ENCODE measurements around the gene GRID2. TPM values are rescaled to one million over a fixed set of nuclear protein-coding genes. Genes with fewer than 3 reads are reported as not detected.

Gene GRID2
- total and polyA plus RNA-seq, 4 donors = under 0.01 to 0.02 TPM; not detected in 2

DNA sequence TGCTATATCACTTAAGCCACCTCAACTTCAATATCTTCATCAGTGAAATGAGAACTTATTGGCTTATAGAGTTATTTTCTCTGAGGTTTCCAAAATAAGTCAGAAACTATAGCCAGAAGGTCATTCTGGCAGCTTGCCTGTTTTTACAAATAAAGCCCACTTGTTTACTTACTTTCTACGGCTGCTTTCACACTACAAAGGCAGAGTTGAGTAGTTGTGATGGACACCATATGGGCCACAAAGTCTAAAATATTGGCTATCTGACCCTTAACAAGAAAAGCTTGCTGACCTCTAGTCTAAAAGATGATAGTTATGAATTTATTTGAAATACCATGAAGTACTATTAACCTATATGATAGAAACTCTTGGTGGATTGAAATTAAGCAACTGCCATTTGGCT lies 1457.5 kb downstream of the GRID2 start:
- peaks cover 0 to 9% (median 0%) of the 10 kb centered on the region in 4 donors for H3K27me3 ChIP-seq (ENCODE audit: control insufficient read depth in 4 of 4, insufficient read depth in 4 of 4, low read length in 3 of 4)
- 39% methylated on average over 1 of the region's 1 CpG for WGBS
- H3K4me3 ChIP-seq (ENCODE audit: low read depth in 1 of 3, low read length in 3 of 3) = no peak overlapping the region
- no peak overlapping the region for H3K9ac ChIP-seq (ENCODE audit: low read depth in 1 of 2, low read length in 2 of 2)
- H3K36me3 ChIP-seq (ENCODE audit: control insufficient read depth in 4 of 4, insufficient read depth in 3 of 4, low read depth in 1 of 4, low read length in 3 of 4) = no peaks in the 10 kb centered on the region
- TF ChIP-seq JUND (IDR thresholded peaks at IDR 0.05) (no peak), FOXA2 (IDR thresholded peaks at IDR 0.05) (no peak), EGR1 (IDR thresholded peaks at IDR 0.05; ENCODE audit: low read depth in 2 of 2) (no peak), TAF1 (conservative IDR thresholded peaks at IDR 0.05) (no peak), RXRA (IDR thresholded peaks at IDR 0.05) (no peak), YY1 (IDR thresholded peaks at IDR 0.05) (no peak), HNF4A (conservative IDR thresholded peaks at IDR 0.05) (no peak)
- TF ChIP-seq, protein P1, sequence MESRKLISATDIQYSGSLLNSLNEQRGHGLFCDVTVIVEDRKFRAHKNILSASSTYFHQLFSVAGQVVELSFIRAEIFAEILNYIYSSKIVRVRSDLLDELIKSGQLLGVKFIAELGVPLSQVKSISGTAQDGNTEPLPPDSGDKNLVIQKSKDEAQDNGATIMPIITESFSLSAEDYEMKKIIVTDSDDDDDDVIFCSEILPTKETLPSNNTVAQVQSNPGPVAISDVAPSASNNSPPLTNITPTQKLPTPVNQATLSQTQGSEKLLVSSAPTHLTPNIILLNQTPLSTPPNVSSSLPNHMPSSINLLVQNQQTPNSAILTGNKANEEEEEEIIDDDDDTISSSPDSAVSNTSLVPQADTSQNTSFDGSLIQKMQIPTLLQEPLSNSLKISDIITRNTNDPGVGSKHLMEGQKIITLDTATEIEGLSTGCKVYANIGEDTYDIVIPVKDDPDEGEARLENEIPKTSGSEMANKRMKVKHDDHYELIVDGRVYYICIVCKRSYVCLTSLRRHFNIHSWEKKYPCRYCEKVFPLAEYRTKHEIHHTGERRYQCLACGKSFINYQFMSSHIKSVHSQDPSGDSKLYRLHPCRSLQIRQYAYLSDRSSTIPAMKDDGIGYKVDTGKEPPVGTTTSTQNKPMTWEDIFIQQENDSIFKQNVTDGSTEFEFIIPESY (IDR thresholded peaks at IDR 0.05) = no peak
- TF ChIP-seq, protein P2, sequence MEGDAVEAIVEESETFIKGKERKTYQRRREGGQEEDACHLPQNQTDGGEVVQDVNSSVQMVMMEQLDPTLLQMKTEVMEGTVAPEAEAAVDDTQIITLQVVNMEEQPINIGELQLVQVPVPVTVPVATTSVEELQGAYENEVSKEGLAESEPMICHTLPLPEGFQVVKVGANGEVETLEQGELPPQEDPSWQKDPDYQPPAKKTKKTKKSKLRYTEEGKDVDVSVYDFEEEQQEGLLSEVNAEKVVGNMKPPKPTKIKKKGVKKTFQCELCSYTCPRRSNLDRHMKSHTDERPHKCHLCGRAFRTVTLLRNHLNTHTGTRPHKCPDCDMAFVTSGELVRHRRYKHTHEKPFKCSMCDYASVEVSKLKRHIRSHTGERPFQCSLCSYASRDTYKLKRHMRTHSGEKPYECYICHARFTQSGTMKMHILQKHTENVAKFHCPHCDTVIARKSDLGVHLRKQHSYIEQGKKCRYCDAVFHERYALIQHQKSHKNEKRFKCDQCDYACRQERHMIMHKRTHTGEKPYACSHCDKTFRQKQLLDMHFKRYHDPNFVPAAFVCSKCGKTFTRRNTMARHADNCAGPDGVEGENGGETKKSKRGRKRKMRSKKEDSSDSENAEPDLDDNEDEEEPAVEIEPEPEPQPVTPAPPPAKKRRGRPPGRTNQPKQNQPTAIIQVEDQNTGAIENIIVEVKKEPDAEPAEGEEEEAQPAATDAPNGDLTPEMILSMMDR (IDR thresholded peaks at IDR 0.05; ENCODE audit: low read depth, low read length, missing input control) = no peak
- TF ChIP-seq, protein P3, sequence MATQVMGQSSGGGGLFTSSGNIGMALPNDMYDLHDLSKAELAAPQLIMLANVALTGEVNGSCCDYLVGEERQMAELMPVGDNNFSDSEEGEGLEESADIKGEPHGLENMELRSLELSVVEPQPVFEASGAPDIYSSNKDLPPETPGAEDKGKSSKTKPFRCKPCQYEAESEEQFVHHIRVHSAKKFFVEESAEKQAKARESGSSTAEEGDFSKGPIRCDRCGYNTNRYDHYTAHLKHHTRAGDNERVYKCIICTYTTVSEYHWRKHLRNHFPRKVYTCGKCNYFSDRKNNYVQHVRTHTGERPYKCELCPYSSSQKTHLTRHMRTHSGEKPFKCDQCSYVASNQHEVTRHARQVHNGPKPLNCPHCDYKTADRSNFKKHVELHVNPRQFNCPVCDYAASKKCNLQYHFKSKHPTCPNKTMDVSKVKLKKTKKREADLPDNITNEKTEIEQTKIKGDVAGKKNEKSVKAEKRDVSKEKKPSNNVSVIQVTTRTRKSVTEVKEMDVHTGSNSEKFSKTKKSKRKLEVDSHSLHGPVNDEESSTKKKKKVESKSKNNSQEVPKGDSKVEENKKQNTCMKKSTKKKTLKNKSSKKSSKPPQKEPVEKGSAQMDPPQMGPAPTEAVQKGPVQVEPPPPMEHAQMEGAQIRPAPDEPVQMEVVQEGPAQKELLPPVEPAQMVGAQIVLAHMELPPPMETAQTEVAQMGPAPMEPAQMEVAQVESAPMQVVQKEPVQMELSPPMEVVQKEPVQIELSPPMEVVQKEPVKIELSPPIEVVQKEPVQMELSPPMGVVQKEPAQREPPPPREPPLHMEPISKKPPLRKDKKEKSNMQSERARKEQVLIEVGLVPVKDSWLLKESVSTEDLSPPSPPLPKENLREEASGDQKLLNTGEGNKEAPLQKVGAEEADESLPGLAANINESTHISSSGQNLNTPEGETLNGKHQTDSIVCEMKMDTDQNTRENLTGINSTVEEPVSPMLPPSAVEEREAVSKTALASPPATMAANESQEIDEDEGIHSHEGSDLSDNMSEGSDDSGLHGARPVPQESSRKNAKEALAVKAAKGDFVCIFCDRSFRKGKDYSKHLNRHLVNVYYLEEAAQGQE (IDR thresholded peaks at IDR 0.05) = no peak
- TF ChIP-seq, protein P4, sequence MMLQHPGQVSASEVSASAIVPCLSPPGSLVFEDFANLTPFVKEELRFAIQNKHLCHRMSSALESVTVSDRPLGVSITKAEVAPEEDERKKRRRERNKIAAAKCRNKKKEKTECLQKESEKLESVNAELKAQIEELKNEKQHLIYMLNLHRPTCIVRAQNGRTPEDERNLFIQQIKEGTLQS (IDR thresholded peaks at IDR 0.05) = no peak
- TF ChIP-seq, protein P5, sequence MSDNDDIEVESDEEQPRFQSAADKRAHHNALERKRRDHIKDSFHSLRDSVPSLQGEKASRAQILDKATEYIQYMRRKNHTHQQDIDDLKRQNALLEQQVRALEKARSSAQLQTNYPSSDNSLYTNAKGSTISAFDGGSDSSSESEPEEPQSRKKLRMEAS (IDR thresholded peaks at IDR 0.05) = no peak
- no peaks in the 10 kb centered on the region for H3K4me1 ChIP-seq (ENCODE audit: control insufficient read depth in 4 of 4, insufficient read depth in 4 of 4, low read length in 3 of 4)
- H3K27ac ChIP-seq (ENCODE audit: low read depth in 1 of 2, low read length in 2 of 2) = no peak overlapping the region
- no peaks in the 10 kb centered on the region for H3K9me3 ChIP-seq (ENCODE audit: control insufficient read depth in 4 of 4, low read length in 3 of 4)
- no peak for DNase-seq (ENCODE audit: low spot score)

DNA sequence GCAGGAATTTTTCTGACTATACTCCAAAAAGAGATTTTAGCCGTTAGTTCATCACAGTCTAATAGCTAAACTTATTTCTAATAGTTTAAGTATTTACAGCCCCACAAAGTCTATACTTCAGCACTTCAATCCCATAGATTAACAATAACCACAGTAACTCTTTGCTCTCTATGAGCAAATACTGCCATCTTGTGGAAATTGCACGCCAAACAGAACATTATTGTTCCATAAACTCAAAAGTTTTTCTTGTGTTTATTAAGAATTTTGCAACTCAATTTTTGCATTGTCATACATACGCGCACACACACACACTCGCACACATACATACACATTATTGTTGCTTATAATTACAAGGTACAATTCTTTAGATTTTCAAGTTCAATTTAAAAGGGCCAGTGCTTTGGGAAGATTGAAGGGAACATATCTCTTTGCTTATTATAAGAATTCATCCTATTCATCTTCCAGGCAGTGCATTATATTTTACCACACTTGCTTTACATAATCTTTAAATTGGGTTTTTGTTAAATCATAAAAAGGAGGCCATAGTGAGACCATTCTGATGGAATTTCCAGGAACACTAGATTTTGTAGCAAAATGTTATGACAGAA lies 1461.0 kb downstream of the GRID2 start:
- H3K27me3 ChIP-seq (ENCODE audit: control insufficient read depth in 4 of 4, insufficient read depth in 4 of 4, low read length in 3 of 4) = peaks cover 0 to 5% (median 0%) of the 10 kb centered on the region in 4 donors
- no peak overlapping the region for H3K4me3 ChIP-seq (ENCODE audit: low read depth in 1 of 3, low read length in 3 of 3)
- H3K9ac ChIP-seq (ENCODE audit: low read depth in 1 of 2, low read length in 2 of 2) = no peak overlapping the region
- WGBS = 3% methylated on average over 5 of the region's 5 CpGs
- TF ChIP-seq, protein P3 (IDR thresholded peaks at IDR 0.05) = no peak
- TF ChIP-seq, protein P2 (IDR thresholded peaks at IDR 0.05; ENCODE audit: low read depth, low read length, missing input control) = peak; percentile 66
- TF ChIP-seq GABPA (IDR thresholded peaks at IDR 0.05 in 1 of 2, conservative IDR thresholded peaks at IDR 0.05 in 1 of 2) (no peak), RXRA (IDR thresholded peaks at IDR 0.05) (no peak), RAD21 (IDR thresholded peaks at IDR 0.05) (peak; percentile 91 to 92)
- TF ChIP-seq, protein P4 (IDR thresholded peaks at IDR 0.05) = no peak
- H3K27ac ChIP-seq (ENCODE audit: low read depth in 1 of 2, low read length in 2 of 2) = no peak overlapping the region
- no peaks in the 10 kb centered on the region for H3K4me1 ChIP-seq (ENCODE audit: control insufficient read depth in 4 of 4, insufficient read depth in 4 of 4, low read length in 3 of 4)
- no peaks in the 10 kb centered on the region for H3K36me3 ChIP-seq (ENCODE audit: control insufficient read depth in 4 of 4, insufficient read depth in 3 of 4, low read depth in 1 of 4, low read length in 3 of 4)
- DNase-seq (ENCODE audit: low spot score) = no peak
- no peaks in the 10 kb centered on the region for H3K9me3 ChIP-seq (ENCODE audit: control insufficient read depth in 4 of 4, low read length in 3 of 4)

Measured in liver (tissue), 9 donors.